ENCODE data around the gene TMEM117. TPM values are rescaled to one million over a fixed set of nuclear protein-coding genes. Genes with fewer than 3 reads are reported as not detected.

TMEM117 gene
- total and polyA plus RNA-seq, 4 donors, result 1.6 to 10.6 (median 5.1) TPM

DNA sequence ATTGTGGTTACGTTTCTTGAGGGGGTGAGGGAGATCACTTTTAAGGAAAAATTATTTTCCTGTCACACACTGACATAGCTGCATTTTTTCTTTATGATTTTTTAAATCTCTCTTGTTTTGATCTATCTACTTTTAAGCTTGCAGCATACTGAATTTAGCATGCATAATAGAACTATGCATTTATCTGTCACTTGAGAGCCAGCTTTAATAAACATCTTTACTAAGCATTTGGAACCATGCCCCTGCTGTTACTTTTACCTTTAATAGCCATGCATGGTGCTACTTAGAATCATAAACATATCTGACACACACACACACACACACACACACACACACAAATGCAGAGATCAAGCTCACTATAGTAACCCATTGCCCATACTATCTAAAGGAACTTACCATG is 554.0 kb downstream of the TMEM117 start:
- no peaks in the 10 kb centered on the region for H3K4me1 ChIP-seq (ENCODE audit: control insufficient read depth in 1 of 2, insufficient read depth in 2 of 2, low read length in 2 of 2)
- no peaks in the 10 kb centered on the region for H3K27me3 ChIP-seq (ENCODE audit: control insufficient read depth in 1 of 2, insufficient read depth in 2 of 2, low read length in 1 of 2)
- no peak overlapping the region for H3K27ac ChIP-seq (ENCODE audit: low read depth in 1 of 2, low read length in 2 of 2)
- no peaks in the 10 kb centered on the region for H3K9me3 ChIP-seq (ENCODE audit: control insufficient read depth, low read length)
- ATAC-seq (ENCODE audit: low FRiP score) (no peak), DNase-seq (no peak)
- peaks cover 0 to 4% of the 10 kb centered on the region in 2 donors for H3K36me3 ChIP-seq (ENCODE audit: control insufficient read depth in 1 of 2, insufficient read depth in 2 of 2, low read length in 1 of 2)
- 9 to 22% methylated on average over 1 of the region's 1 CpG for whole genome bisulfite sequencing, 2 donors
- no peak overlapping the region for H3K4me3 ChIP-seq (ENCODE audit: low read length in 2 of 2)
- intact Hi-C loops (cut with DNase I), result no loop called here

DNA sequence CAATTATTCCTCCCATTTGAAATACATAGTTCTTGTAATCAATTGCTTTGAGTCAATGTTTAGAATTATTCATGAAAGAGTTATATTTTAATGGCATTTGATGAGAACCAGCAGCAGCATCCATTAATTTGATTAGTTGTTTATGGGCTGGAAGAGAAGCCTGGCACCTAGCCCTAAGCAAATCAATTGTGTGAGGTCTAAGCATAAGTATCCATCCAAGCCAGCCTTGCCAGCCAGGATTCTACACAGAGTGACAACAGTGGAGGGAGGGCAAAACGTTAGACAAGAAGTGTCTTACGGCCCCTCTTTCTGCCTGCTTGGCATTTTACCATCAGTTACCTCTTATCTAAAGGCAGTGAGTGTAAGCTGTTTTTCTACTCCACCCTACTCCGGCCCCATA is 561.8 kb downstream of the TMEM117 start:
- 71 to 75% methylated on average over 3 of the region's 3 CpGs for WGBS, 2 donors
- no peaks in the 10 kb centered on the region for H3K36me3 ChIP-seq (ENCODE audit: control insufficient read depth in 1 of 2, insufficient read depth in 2 of 2, low read length in 1 of 2)
- no peak overlapping the region for H3K4me3 ChIP-seq (ENCODE audit: low read length in 2 of 2)
- intact Hi-C loops (cut with DNase I), result no loop called here
- ATAC-seq (ENCODE audit: low FRiP score) (no peak), DNase-seq (no peak)
- no peaks in the 10 kb centered on the region for H3K27me3 ChIP-seq (ENCODE audit: control insufficient read depth in 1 of 2, insufficient read depth in 2 of 2, low read length in 1 of 2)
- H3K27ac ChIP-seq (ENCODE audit: low read depth in 1 of 2, low read length in 2 of 2), result no peak overlapping the region
- H3K9me3 ChIP-seq (ENCODE audit: control insufficient read depth, low read length), result peaks cover 3% of the 10 kb centered on the region
- H3K4me1 ChIP-seq (ENCODE audit: control insufficient read depth in 1 of 2, insufficient read depth in 2 of 2, low read length in 2 of 2), result no peaks in the 10 kb centered on the region

DNA sequence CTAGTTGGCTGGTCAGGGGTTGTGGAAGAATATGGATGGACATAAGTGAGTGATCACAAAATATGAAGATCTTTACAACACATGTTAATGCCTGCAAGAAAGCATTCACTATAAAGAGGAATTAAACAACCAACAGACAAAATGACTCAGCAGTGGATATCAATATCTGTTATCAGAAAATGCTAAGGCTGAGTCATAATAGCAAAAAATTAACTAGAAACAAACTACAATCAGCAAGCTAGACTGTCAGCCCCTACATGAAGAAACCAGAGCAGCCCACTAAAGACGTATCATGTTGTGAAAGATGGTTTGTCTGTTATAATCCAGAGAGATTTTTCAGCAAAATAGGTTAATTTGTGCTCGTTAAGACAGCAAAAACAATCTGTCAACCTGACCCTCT is 567.3 kb downstream of the TMEM117 start:
- H3K27me3 ChIP-seq (ENCODE audit: control insufficient read depth in 1 of 2, insufficient read depth in 2 of 2, low read length in 1 of 2), result peaks cover 0 to 1% of the 10 kb centered on the region in 2 donors
- H3K36me3 ChIP-seq (ENCODE audit: control insufficient read depth in 1 of 2, insufficient read depth in 2 of 2, low read length in 1 of 2), result no peaks in the 10 kb centered on the region
- DNase-seq (no peak), ATAC-seq (ENCODE audit: low FRiP score) (no peak)
- no peak overlapping the region for H3K4me3 ChIP-seq (ENCODE audit: low read length in 2 of 2)
- H3K9me3 ChIP-seq (ENCODE audit: control insufficient read depth, low read length), result peaks cover 3% of the 10 kb centered on the region
- no peaks in the 10 kb centered on the region for H3K4me1 ChIP-seq (ENCODE audit: control insufficient read depth in 1 of 2, insufficient read depth in 2 of 2, low read length in 2 of 2)
- WGBS, 2 donors, result 64 to 79% methylated on average over 2 of the region's 2 CpGs
- no peak overlapping the region for H3K27ac ChIP-seq (ENCODE audit: low read depth in 1 of 2, low read length in 2 of 2)
- intact Hi-C loops (cut with DNase I), result no loop called here

DNA sequence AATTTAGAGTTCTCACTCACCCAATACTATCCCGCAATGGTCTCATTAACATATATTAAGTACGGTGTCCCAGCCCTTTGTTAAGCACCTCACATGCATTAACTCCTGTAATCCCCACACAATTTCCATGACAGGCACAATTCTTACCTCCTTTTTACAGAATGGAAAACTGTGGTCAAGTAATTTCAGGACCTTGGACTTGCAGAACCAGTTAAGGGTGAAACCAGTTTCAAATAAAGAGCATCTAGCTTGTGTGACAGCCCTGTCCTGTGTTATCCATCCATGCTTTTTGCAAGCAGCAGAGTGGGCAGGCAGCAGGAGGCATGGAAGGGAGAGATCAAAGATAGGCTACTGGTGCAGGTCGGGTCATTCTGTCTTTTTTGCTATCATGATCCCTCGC is 569.4 kb downstream of the TMEM117 start:
- H3K9me3 ChIP-seq (ENCODE audit: control insufficient read depth, low read length), result peaks cover 1% of the 10 kb centered on the region
- no peaks in the 10 kb centered on the region for H3K4me1 ChIP-seq (ENCODE audit: control insufficient read depth in 1 of 2, insufficient read depth in 2 of 2, low read length in 2 of 2)
- DNase-seq, result no peak
- WGBS, 2 donors, result 31 to 35% methylated on average over 4 of the region's 4 CpGs
- intact Hi-C loops (cut with DNase I), result no loop called here
- ATAC-seq (ENCODE audit: low FRiP score), result no peak
- no peaks in the 10 kb centered on the region for H3K36me3 ChIP-seq (ENCODE audit: control insufficient read depth in 1 of 2, insufficient read depth in 2 of 2, low read length in 1 of 2)
- no peak overlapping the region for H3K27ac ChIP-seq (ENCODE audit: low read depth in 1 of 2, low read length in 2 of 2)
- H3K4me3 ChIP-seq (ENCODE audit: low read length in 2 of 2), result no peak overlapping the region
- H3K27me3 ChIP-seq (ENCODE audit: control insufficient read depth in 1 of 2, insufficient read depth in 2 of 2, low read length in 1 of 2), result peaks cover 0 to 1% of the 10 kb centered on the region in 2 donors

GRCh38 chr12:44422559-44422958 is 586.7 kb downstream of the TMEM117 start:
- 97 to 100% methylated on average over 1 of the region's 1 CpG for WGBS, 2 donors
- DNase-seq, result no peak
- Histone ChIP-seq H3K9me3 (ENCODE audit: control insufficient read depth, low read length) (no peaks in the 10 kb centered on the region), H3K36me3 (ENCODE audit: control insufficient read depth in 1 of 2, insufficient read depth in 2 of 2, low read length in 1 of 2) (no peaks in the 10 kb centered on the region), H3K27ac (ENCODE audit: low read depth in 1 of 2, low read length in 2 of 2) (no peak overlapping the region), H3K4me3 (ENCODE audit: low read length in 2 of 2) (no peak overlapping the region), H3K27me3 (ENCODE audit: control insufficient read depth in 1 of 2, insufficient read depth in 2 of 2, low read length in 1 of 2) (no peaks in the 10 kb centered on the region), H3K4me1 (ENCODE audit: control insufficient read depth in 1 of 2, insufficient read depth in 2 of 2, low read length in 2 of 2) (no peaks in the 10 kb centered on the region)
- ATAC-seq (ENCODE audit: low FRiP score), result no peak
- intact Hi-C loops (cut with DNase I), result no loop called here

DNA sequence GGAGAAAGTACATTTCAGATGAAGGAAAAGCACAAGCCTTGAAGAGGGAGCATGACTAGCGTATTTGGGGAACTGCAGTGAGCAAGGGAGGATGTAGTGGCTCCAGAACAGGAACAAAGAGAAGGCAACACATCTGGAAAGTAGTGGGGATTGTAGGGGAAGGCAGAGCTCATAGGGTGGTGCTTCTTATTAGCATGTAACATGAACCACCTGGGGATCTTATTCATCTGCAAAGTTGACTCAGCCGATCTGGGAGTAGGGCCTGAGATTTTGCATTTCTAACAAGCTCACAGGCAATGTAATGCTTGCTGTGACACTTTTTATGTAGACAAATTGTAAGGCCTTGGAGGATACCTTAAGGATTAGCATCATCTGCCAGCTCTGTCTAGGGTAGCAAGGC is 592.9 kb downstream of the TMEM117 start:
- no peaks in the 10 kb centered on the region for H3K27me3 ChIP-seq (ENCODE audit: control insufficient read depth in 1 of 2, insufficient read depth in 2 of 2, low read length in 1 of 2)
- H3K4me1 ChIP-seq (ENCODE audit: control insufficient read depth in 1 of 2, insufficient read depth in 2 of 2, low read length in 2 of 2), result no peaks in the 10 kb centered on the region
- ATAC-seq (ENCODE audit: low FRiP score) (no peak), DNase-seq (no peak)
- 37 to 50% methylated on average over 2 of the region's 2 CpGs for WGBS, 2 donors
- H3K27ac ChIP-seq (ENCODE audit: low read depth in 1 of 2, low read length in 2 of 2), result no peak overlapping the region
- no peaks in the 10 kb centered on the region for H3K9me3 ChIP-seq (ENCODE audit: control insufficient read depth, low read length)
- H3K4me3 ChIP-seq (ENCODE audit: low read length in 2 of 2), result no peak overlapping the region
- intact Hi-C loops (cut with DNase I), result no loop called here
- no peaks in the 10 kb centered on the region for H3K36me3 ChIP-seq (ENCODE audit: control insufficient read depth in 1 of 2, insufficient read depth in 2 of 2, low read length in 1 of 2)

GRCh38 chr12:44431647-44432343 is 595.9 kb downstream of the TMEM117 start:
- Histone ChIP-seq H3K27me3 (ENCODE audit: control insufficient read depth in 1 of 2, insufficient read depth in 2 of 2, low read length in 1 of 2) (no peaks in the 10 kb centered on the region), H3K4me3 (ENCODE audit: low read length in 2 of 2) (no peak overlapping the region), H3K36me3 (ENCODE audit: control insufficient read depth in 1 of 2, insufficient read depth in 2 of 2, low read length in 1 of 2) (no peaks in the 10 kb centered on the region), H3K4me1 (ENCODE audit: control insufficient read depth in 1 of 2, insufficient read depth in 2 of 2, low read length in 2 of 2) (no peaks in the 10 kb centered on the region), H3K27ac (ENCODE audit: low read depth in 1 of 2, low read length in 2 of 2) (no peak overlapping the region), H3K9me3 (ENCODE audit: control insufficient read depth, low read length) (no peaks in the 10 kb centered on the region)
- ATAC-seq (ENCODE audit: low FRiP score) (no peak), DNase-seq (no peak)
- intact Hi-C loops (cut with DNase I), result no loop called here
- 57 to 61% methylated on average over 10 of the region's 10 CpGs for WGBS, 2 donors

GRCh38 chr12:44433659-44434058 is 597.8 kb downstream of the TMEM117 start:
- Histone ChIP-seq H3K4me1 (ENCODE audit: control insufficient read depth in 1 of 2, insufficient read depth in 2 of 2, low read length in 2 of 2) (no peaks in the 10 kb centered on the region), H3K36me3 (ENCODE audit: control insufficient read depth in 1 of 2, insufficient read depth in 2 of 2, low read length in 1 of 2) (no peaks in the 10 kb centered on the region), H3K9me3 (ENCODE audit: control insufficient read depth, low read length) (no peaks in the 10 kb centered on the region), H3K4me3 (ENCODE audit: low read length in 2 of 2) (no peak overlapping the region), H3K27ac (ENCODE audit: low read depth in 1 of 2, low read length in 2 of 2) (no peak overlapping the region), H3K27me3 (ENCODE audit: control insufficient read depth in 1 of 2, insufficient read depth in 2 of 2, low read length in 1 of 2) (no peaks in the 10 kb centered on the region)
- ATAC-seq (ENCODE audit: low FRiP score) (no peak), DNase-seq (no peak)
- 65 to 76% methylated on average over 1 of the region's 1 CpG for WGBS, 2 donors
- intact Hi-C loops (cut with DNase I), result no loop called here

GRCh38 chr12:44436756-44437155 is 600.9 kb downstream of the TMEM117 start:
- Histone ChIP-seq H3K27ac (ENCODE audit: low read depth in 1 of 2, low read length in 2 of 2) (no peak overlapping the region), H3K36me3 (ENCODE audit: control insufficient read depth in 1 of 2, insufficient read depth in 2 of 2, low read length in 1 of 2) (no peaks in the 10 kb centered on the region), H3K4me3 (ENCODE audit: low read length in 2 of 2) (no peak overlapping the region), H3K4me1 (ENCODE audit: control insufficient read depth in 1 of 2, insufficient read depth in 2 of 2, low read length in 2 of 2) (peaks cover 0 to 1% of the 10 kb centered on the region in 2 donors), H3K27me3 (ENCODE audit: control insufficient read depth in 1 of 2, insufficient read depth in 2 of 2, low read length in 1 of 2) (no peaks in the 10 kb centered on the region), H3K9me3 (ENCODE audit: control insufficient read depth, low read length) (no peaks in the 10 kb centered on the region)
- no peak for ATAC-seq (ENCODE audit: low FRiP score)
- 79 to 82% methylated on average over 5 of the region's 5 CpGs for WGBS, 2 donors
- DNase-seq, result no peak
- intact Hi-C loops (cut with DNase I), result no loop called here

Data from aorta (tissue), 5 donors.